Smooth muscle cell (in vitro differentiated cells): ENCODE data around the gene ZNF134. TPM values are rescaled to one million over a fixed set of nuclear protein-coding genes. Genes with fewer than 3 reads are reported as not detected.

Experiments used
- DNase-seq: peaks from one replicate; lab custom pipeline; 2025; ENCODE audit not compliant: unreplicated experiment; lab: John Stamatoyannopoulos, UW
- H2AFZ ChIP-seq: fragments of 200-600 bp; sonication (generic); 2 replicates; pipeline ENCODE4 v1.6.0; 2016; ENCODE audit warnings: antibody characterized with exemption, low read depth, mild to moderate bottlenecking
- H3F3A ChIP-seq: fragments of 200-600 bp; sonication (generic); 2 replicates; pipeline ENCODE4 v1.6.0; 2017; ENCODE audit warnings: antibody characterized with exemption, low read depth
- H3K27ac ChIP-seq: fragments of 200-600 bp; sonication (generic); 2 replicates; pipeline ENCODE4 v1.5.1; 2016; ENCODE audit warnings: low read depth, mild to moderate bottlenecking
- H3K27me3 ChIP-seq: fragments of 200-600 bp; sonication (generic); 2 replicates; pipeline ENCODE4 v1.6.1; 2016; ENCODE audit warnings: low read depth, mild to moderate bottlenecking
- H3K36me3 ChIP-seq: fragments of 200-600 bp; sonication (generic); 2 replicates; pipeline ENCODE4 v1.5.1; 2016; ENCODE audit warnings: low read depth
- H3K4me1 ChIP-seq: fragments of 200-600 bp; sonication (generic); 2 replicates; pipeline ENCODE4 v1.5.1; 2016; ENCODE audit warnings: low read depth
- H3K4me2 ChIP-seq: fragments of 200-600 bp; sonication (generic); 2 replicates; pipeline ENCODE4 v1.6.0; 2016; ENCODE audit warnings: mild to moderate bottlenecking
- H3K4me3 ChIP-seq: fragments of 200-600 bp; sonication (generic); 2 replicates; pipeline ENCODE4 v1.5.1; 2016; ENCODE audit warnings: mild to moderate bottlenecking
- H3K79me2 ChIP-seq: fragments of 200-600 bp; sonication (generic); 2 replicates; pipeline ENCODE4 v1.6.0; 2016; ENCODE audit warnings: low read depth, mild to moderate bottlenecking
- H3K9ac ChIP-seq: fragments of 200-600 bp; sonication (generic); 2 replicates; pipeline ENCODE4 v1.6.0; 2016; ENCODE audit warnings: low read depth
- H3K9me3 ChIP-seq: fragments of 200-600 bp; sonication (generic); replicated peaks from 2 replicates; pipeline ENCODE4 v1.5.1; 2016; ENCODE audit warnings: low read depth
- H4K20me1 ChIP-seq: fragments of 200-600 bp; sonication (generic); 2 replicates; pipeline ENCODE4 v1.6.0; 2016; ENCODE audit warnings: low read depth
- CTCF ChIP-seq: fragments of 200-600 bp; sonication (generic); IDR thresholded peaks from 2 replicates; pipeline ENCODE4 v1.5.1; 2017; ENCODE audit warnings: borderline replicate concordance, mild to moderate bottlenecking, antibody characterized with exemption; ENCODE audit not compliant: insufficient read depth, poor library complexity, severe bottlenecking
- WGBS: methylation state at CpG from one replicate; pipeline ENCODE4 v1.1.7; 2016; ENCODE audit warnings: low lambda C conversion rate; 5-methylcytosine and 5-hydroxymethylcytosine counted together
- polyA plus RNA-seq: library from polyadenylated mRNA; unstranded; fragments of >200 nt; fragmentation: Nextera tagmentation; extraction: Ambion mirVana; gene quantifications from 2 replicates; pipeline ENCODE4 v1.2.1, GENCODE V29; 2016
- total RNA-seq: library from RNA; depleted of rRNA; stranded (reverse); fragments of >200 nt; gene quantifications from 2 replicates; pipeline ENCODE4 v1.2.3, GENCODE V29; 2014

Gene ZNF134
- total and polyA plus RNA-seq, 2 experiments from 2014 or later, result 7.0 to 27.6 TPM

GRCh38 chr19:57643734-57644133 is 29.7 kb downstream of the ZNF134 start:
- Histone ChIP-seq H3F3A (no peaks in the 10 kb centered on the region), H3K4me2 (no peak overlapping the region), H2AFZ (no peak overlapping the region), H3K27me3 (no peaks in the 10 kb centered on the region), H3K4me1 (no peaks in the 10 kb centered on the region), H4K20me1 (no peaks in the 10 kb centered on the region), H3K9me3 (peaks cover 42% of the 10 kb centered on the region), H3K4me3 (no peak overlapping the region), H3K79me2 (peaks cover 3% of the 10 kb centered on the region), H3K27ac (no peak overlapping the region), H3K36me3 (peaks cover 44% of the 10 kb centered on the region), H3K9ac (no peak overlapping the region)
- DNase-seq, result no peak
- no peak for TF ChIP-seq CTCF

- Histone ChIP-seq H3K9ac (no peak overlapping the region), H4K20me1 (no peaks in the 10 kb centered on the region), H3K27ac (no peak overlapping the region), H3F3A (no peaks in the 10 kb centered on the region), H3K4me3 (no peak overlapping the region), H3K4me2 (no peak overlapping the region), H3K36me3 (no peaks in the 10 kb centered on the region), H3K4me1 (no peaks in the 10 kb centered on the region), H3K79me2 (no peaks in the 10 kb centered on the region), H3K27me3 (no peaks in the 10 kb centered on the region), H3K9me3 (peaks cover 3% of the 10 kb centered on the region), H2AFZ (no peak overlapping the region)
- no peak for DNase-seq
- no peak for TF ChIP-seq CTCF
- WGBS, result 86% methylated on average over 6 of the region's 6 CpGs
Measured at GRCh38 chr19:57648331-57649003, 34.4 kb downstream of the ZNF134 start.

- H2AFZ ChIP-seq, result no peak overlapping the region
- TF ChIP-seq CTCF, result no peak
- no peaks in the 10 kb centered on the region for H3K27me3 ChIP-seq
- DNase-seq, result no peak
- WGBS, result 62% methylated on average over 6 of the region's 6 CpGs
- H3F3A ChIP-seq, result no peaks in the 10 kb centered on the region
- no peaks in the 10 kb centered on the region for H3K79me2 ChIP-seq
- H3K36me3 ChIP-seq, result no peaks in the 10 kb centered on the region
- no peaks in the 10 kb centered on the region for H3K4me1 ChIP-seq
- H3K9me3 ChIP-seq, result no peaks in the 10 kb centered on the region
- H3K4me3 ChIP-seq, result no peak overlapping the region
- no peak overlapping the region for H3K9ac ChIP-seq
- peak overlapping the region; percentile 42 for H3K27ac ChIP-seq
- H4K20me1 ChIP-seq, result no peaks in the 10 kb centered on the region
- peak overlapping the region; percentile 59 for H3K4me2 ChIP-seq
Measured at GRCh38 chr19:57651654-57651996, 37.6 kb downstream of the ZNF134 start.

DNA sequence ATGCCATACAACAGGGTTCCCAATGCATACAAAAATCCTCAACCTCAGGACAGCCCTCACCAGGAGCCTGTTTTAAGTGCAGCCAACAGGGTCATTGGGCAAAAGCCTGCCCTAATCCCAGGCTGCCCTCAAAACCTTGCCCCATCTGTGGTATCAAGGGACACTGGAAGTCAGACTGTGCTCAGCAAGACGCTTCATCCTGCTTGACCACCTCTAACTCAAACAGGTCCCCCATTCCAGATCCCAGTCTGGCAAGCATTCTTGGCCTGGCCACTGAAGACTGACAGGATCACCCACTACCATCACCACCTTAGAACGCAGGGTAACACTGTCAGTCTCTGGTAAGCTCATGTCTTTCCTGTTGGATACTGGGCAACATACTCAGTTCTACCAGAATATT is 39.6 kb downstream of the ZNF134 start:
- Histone ChIP-seq H3K79me2 (no peaks in the 10 kb centered on the region), H3K9ac (no peak overlapping the region), H3K4me3 (no peak overlapping the region), H3K27ac (no peak overlapping the region), H4K20me1 (no peaks in the 10 kb centered on the region), H3K4me1 (no peaks in the 10 kb centered on the region), H3K4me2 (no peak overlapping the region), H3K9me3 (no peaks in the 10 kb centered on the region), H3K27me3 (no peaks in the 10 kb centered on the region), H3F3A (no peaks in the 10 kb centered on the region), H2AFZ (no peak overlapping the region), H3K36me3 (no peaks in the 10 kb centered on the region)
- DNase-seq, result no peak
- TF ChIP-seq CTCF, result no peak
- WGBS, result 85% methylated on average over 2 of the region's 2 CpGs
